ENCODE data around the gene HNRNPH1. TPM values are rescaled to one million over a fixed set of nuclear protein-coding genes. Genes with fewer than 3 reads are reported as not detected.

HNRNPH1 gene
- total and polyA plus RNA-seq, 2 of the 13 experiments (the other 11 are each of a cell fraction or from before 2014, with no cell fraction given): 382 to 1,064 TPM

DNA sequence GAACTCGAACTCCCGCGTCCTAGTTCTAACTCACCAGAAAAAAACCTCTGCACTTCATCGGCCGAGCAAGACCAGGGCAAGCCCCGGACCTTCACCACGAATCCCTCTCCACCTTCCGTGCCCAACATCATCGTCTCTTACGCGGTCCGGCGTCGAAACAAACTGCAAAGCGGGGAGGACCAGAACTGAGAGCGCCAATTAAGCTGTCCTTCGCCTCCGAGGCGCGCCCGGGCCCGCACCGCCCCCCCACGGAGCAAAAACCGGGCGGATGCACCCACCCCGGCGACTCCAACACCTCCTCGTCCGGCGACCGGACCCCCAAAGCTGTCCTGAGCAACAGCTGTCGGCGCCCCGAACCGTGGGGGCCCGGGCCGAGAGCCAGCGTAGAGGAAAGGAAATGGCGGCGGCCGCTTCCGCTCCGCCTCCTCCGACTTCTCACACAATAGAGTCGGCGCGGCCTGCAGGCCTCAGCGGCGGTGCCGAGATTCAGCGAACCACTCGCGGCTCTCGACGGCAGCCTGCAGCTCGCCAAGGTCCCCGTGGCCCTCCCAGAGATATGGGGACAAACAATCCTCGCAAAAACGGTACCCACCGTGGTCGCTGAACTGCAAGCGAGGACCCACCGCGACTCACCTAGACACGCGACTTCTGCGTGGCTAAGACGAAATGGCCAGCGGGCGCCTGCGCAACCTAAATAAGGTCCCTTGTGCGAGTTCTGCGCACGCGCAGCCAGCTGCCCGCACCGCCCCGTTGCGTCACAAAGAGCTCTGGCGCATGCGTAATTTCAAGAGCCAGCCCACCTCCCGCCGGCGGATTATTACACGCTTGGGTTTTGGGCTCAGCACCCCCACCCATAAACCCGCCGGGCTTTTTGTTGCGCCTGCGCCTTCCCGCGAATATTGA is at the start of gene HNRNPH1 (continued):
- TF ChIP-seq, protein P1, sequence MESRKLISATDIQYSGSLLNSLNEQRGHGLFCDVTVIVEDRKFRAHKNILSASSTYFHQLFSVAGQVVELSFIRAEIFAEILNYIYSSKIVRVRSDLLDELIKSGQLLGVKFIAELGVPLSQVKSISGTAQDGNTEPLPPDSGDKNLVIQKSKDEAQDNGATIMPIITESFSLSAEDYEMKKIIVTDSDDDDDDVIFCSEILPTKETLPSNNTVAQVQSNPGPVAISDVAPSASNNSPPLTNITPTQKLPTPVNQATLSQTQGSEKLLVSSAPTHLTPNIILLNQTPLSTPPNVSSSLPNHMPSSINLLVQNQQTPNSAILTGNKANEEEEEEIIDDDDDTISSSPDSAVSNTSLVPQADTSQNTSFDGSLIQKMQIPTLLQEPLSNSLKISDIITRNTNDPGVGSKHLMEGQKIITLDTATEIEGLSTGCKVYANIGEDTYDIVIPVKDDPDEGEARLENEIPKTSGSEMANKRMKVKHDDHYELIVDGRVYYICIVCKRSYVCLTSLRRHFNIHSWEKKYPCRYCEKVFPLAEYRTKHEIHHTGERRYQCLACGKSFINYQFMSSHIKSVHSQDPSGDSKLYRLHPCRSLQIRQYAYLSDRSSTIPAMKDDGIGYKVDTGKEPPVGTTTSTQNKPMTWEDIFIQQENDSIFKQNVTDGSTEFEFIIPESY (CRISPR knock-in tag; IDR thresholded peaks at IDR 0.05): peak; percentile 24; the same call in 1 of the 2 replicates
- no peak; the same call in 1 of the 2 replicates for TF ChIP-seq MIER3 (CRISPR knock-in tag; IDR thresholded peaks at IDR 0.05; ENCODE audit: borderline replicate concordance)
- TF ChIP-seq NFYB (CRISPR knock-in tag; IDR thresholded peaks at IDR 0.05): no peak
- TF ChIP-seq ZNF343 (CRISPR knock-in tag; IDR thresholded peaks at IDR 0.05): no peak; the same call in 1 of the 2 replicates
- no peak for TF ChIP-seq ZNF292 (CRISPR knock-in tag; IDR thresholded peaks at IDR 0.05; ENCODE audit: borderline replicate concordance, low read depth)
- TF ChIP-seq, protein P2, sequence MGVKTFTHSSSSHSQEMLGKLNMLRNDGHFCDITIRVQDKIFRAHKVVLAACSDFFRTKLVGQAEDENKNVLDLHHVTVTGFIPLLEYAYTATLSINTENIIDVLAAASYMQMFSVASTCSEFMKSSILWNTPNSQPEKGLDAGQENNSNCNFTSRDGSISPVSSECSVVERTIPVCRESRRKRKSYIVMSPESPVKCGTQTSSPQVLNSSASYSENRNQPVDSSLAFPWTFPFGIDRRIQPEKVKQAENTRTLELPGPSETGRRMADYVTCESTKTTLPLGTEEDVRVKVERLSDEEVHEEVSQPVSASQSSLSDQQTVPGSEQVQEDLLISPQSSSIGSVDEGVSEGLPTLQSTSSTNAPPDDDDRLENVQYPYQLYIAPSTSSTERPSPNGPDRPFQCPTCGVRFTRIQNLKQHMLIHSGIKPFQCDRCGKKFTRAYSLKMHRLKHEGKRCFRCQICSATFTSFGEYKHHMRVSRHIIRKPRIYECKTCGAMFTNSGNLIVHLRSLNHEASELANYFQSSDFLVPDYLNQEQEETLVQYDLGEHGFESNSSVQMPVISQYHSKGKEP (CRISPR knock-in tag; IDR thresholded peaks at IDR 0.05): peak; percentile 81; the same call in 1 of the 2 replicates
- TF ChIP-seq, protein P3, sequence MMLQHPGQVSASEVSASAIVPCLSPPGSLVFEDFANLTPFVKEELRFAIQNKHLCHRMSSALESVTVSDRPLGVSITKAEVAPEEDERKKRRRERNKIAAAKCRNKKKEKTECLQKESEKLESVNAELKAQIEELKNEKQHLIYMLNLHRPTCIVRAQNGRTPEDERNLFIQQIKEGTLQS (CRISPR knock-in tag; IDR thresholded peaks at IDR 0.05): peak; percentile 67
- no peak for TF ChIP-seq XBP1 (CRISPR knock-in tag; IDR thresholded peaks at IDR 0.05)
- TF ChIP-seq ZSCAN21 (CRISPR knock-in tag; IDR thresholded peaks at IDR 0.05; ENCODE audit: borderline replicate concordance): peak; percentile 62; the same call in 1 of the 2 replicates
- TF ChIP-seq, protein P4, sequence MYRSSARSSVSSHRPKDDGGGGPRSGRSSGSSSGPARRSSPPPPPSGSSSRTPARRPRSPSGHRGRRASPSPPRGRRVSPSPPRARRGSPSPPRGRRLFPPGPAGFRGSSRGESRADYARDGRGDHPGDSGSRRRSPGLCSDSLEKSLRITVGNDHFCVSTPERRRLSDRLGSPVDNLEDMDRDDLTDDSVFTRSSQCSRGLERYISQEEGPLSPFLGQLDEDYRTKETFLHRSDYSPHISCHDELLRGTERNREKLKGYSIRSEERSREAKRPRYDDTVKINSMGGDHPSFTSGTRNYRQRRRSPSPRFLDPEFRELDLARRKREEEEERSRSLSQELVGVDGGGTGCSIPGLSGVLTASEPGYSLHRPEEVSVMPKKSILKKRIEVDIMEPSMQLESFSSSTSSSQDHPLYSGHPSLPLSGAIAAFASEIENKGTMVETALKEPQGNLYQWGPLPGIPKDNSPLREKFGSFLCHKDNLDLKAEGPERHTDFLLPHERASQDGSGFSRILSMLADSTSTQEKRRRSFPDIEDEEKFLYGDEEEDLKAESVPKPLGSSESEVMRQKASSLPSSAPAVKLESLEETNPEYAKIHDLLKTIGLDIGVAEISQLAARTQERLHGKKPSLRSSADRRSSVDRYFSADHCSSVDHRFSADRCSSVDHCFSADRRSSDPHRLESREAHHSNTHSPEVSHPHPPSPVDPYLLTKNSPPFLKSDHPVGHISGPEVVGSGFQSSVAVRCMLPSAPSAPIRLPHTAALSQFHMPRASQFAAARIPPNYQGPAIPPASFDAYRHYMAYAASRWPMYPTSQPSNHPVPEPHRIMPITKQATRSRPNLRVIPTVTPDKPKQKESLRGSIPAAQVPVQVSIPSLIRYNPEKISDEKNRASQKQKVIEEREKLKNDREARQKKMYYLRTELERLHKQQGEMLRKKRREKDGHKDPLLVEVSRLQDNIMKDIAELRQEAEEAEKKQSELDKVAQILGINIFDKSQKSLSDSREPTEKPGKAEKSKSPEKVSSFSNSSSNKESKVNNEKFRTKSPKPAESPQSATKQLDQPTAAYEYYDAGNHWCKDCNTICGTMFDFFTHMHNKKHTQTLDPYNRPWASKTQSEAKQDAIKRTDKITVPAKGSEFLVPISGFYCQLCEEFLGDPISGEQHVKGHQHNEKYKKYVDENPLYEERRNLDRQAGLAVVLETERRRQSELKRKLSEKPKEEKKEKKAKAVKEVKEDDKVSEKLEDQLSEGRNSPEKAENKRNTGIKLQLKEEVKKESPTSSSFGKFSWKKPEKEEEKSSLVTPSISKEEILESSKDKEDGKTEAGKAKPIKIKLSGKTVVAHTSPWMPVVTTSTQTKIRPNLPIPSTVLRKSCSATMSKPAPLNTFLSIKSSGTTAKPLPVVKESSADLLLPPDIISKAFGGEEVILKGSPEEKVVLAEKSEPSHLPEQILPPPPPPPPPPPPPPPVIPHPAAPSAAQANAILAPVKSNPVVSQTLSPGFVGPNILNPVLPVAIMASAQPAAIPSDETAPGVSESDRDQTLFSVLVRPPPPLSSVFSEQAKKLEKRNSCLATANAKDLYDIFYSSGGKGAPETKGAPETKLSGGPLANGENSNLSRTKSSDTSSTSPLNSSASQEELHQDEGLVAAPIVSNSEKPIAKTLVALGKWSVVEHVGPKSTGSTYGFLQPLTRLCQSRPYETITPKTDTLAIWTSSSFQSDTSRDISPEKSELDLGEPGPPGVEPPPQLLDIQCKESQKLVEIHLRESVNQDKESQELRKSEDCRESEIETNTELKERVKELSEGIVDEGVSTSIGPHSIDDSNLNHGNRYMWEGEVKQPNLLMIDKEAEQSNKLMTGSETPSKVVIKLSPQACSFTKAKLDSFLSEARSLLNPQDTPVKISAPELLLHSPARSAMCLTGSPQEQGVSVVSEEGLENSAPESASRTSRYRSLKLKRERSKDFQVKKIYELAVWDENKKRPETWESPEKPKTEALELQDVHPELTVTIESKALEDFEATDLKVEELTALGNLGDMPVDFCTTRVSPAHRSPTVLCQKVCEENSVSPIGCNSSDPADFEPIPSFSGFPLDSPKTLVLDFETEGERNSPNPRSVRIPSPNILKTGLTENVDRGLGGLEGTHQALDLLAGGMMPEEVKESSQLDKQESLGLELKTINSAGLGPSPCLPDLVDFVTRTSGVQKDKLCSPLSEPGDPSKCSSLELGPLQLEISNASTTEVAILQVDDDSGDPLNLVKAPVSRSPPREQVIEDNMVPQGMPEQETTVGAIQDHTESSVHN (CRISPR knock-in tag; IDR thresholded peaks at IDR 0.05): no peak
- TF ChIP-seq ZNF563 (CRISPR knock-in tag; IDR thresholded peaks at IDR 0.05): no peak
- peak; percentile 23; the same call in 1 of the 2 replicates for TF ChIP-seq HCFC1 (IDR thresholded peaks at IDR 0.05; ENCODE audit: low read depth, low read length)
- peak; percentile 100 for TF ChIP-seq POLR2A (IDR thresholded peaks at IDR 0.05; ENCODE audit: insufficient read depth in 1 of 2, low read depth in 2 of 2, low read length in 2 of 2)
- TF ChIP-seq IKZF1 (IDR thresholded peaks at IDR 0.05): no peak
- no peak; the same call in 1 of the 2 replicates for TF ChIP-seq ZNF614 (CRISPR knock-in tag; IDR thresholded peaks at IDR 0.05; ENCODE audit: borderline replicate concordance)
- TF ChIP-seq KDM2A (CRISPR knock-in tag; IDR thresholded peaks at IDR 0.05; ENCODE audit: borderline replicate concordance, low read depth): peak; percentile 88; the same call in 1 of the 2 replicates

All from HepG2 (cell line).